ENCODE data around the gene PIP5K1B.

The PIP5K1B gene

GRCh38 chr9:68726489-68726888 lies 21.4 kb downstream of the PIP5K1B start:
- no peak overlapping the region for H3K9ac ChIP-seq (ENCODE audit: low read length)
- H3K4me3 ChIP-seq (ENCODE audit: low read length) = no peak overlapping the region

GRCh38 chr9:68727636-68728035 lies 22.6 kb downstream of the PIP5K1B start:
- H3K36me3 ChIP-seq (ENCODE audit: control insufficient read depth, insufficient read depth, low read length) = no peaks in the 10 kb centered on the region
- H3K9me3 ChIP-seq (ENCODE audit: control insufficient read depth, low read length) = no peaks in the 10 kb centered on the region
- H3K4me3 ChIP-seq (ENCODE audit: low read length) = no peak overlapping the region
- no peak overlapping the region for H3K9ac ChIP-seq (ENCODE audit: low read length)
- H3K4me1 ChIP-seq (ENCODE audit: control insufficient read depth, insufficient read depth, low read length) = peaks cover 21% of the 10 kb centered on the region
- no peaks in the 10 kb centered on the region for H3K27me3 ChIP-seq (ENCODE audit: control insufficient read depth, insufficient read depth, low read length)

More at GRCh38 chr9:68726489-68726888, 21.4 kb downstream of the PIP5K1B start:
- H3K27me3 ChIP-seq (ENCODE audit: control insufficient read depth, insufficient read depth, low read length) = no peaks in the 10 kb centered on the region
- peaks cover 10% of the 10 kb centered on the region for H3K4me1 ChIP-seq (ENCODE audit: control insufficient read depth, insufficient read depth, low read length)
- H3K36me3 ChIP-seq (ENCODE audit: control insufficient read depth, insufficient read depth, low read length) = no peaks in the 10 kb centered on the region
- no peaks in the 10 kb centered on the region for H3K9me3 ChIP-seq (ENCODE audit: control insufficient read depth, low read length)

GRCh38 chr9:68728731-68729130 lies 23.7 kb downstream of the PIP5K1B start:
- peaks cover 27% of the 10 kb centered on the region for H3K4me1 ChIP-seq (ENCODE audit: control insufficient read depth, insufficient read depth, low read length)
- H3K27me3 ChIP-seq (ENCODE audit: control insufficient read depth, insufficient read depth, low read length) = no peaks in the 10 kb centered on the region
- H3K9ac ChIP-seq (ENCODE audit: low read length) = no peak overlapping the region
- H3K36me3 ChIP-seq (ENCODE audit: control insufficient read depth, insufficient read depth, low read length) = no peaks in the 10 kb centered on the region
- no peaks in the 10 kb centered on the region for H3K9me3 ChIP-seq (ENCODE audit: control insufficient read depth, low read length)
- no peak overlapping the region for H3K4me3 ChIP-seq (ENCODE audit: low read length)

- H3K4me3 ChIP-seq (ENCODE audit: low read length) = no peak overlapping the region
- no peaks in the 10 kb centered on the region for H3K27me3 ChIP-seq (ENCODE audit: control insufficient read depth, insufficient read depth, low read length)
- H3K36me3 ChIP-seq (ENCODE audit: control insufficient read depth, insufficient read depth, low read length) = no peaks in the 10 kb centered on the region
- peaks cover 40% of the 10 kb centered on the region for H3K4me1 ChIP-seq (ENCODE audit: control insufficient read depth, insufficient read depth, low read length)
- H3K9ac ChIP-seq (ENCODE audit: low read length) = no peak overlapping the region
- H3K9me3 ChIP-seq (ENCODE audit: control insufficient read depth, low read length) = no peaks in the 10 kb centered on the region
Observed at GRCh38 chr9:68730570-68731235, 25.7 kb downstream of the PIP5K1B start.

DNA sequence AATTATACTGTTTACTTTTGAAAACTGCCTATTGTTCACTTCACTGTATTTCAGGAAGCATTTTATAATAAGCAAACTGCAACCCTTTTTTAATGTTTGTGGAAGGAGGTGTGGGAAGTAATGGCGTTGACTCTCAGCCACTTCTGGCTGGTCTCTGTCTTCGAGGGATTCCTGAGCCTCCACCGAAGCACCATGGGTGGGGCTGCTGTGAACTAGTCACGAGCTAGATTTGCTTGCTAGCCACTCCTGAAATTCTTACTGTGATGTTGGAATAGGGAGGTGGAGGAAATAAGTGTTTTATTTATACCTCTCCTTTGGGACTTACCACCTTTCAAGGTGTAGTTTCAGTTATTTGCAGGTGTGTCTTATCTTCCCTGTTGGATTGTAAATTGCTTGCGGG lies 26.8 kb downstream of the PIP5K1B start:
- H3K27me3 ChIP-seq (ENCODE audit: control insufficient read depth, insufficient read depth, low read length) = no peaks in the 10 kb centered on the region
- H3K4me3 ChIP-seq (ENCODE audit: low read length) = no peak overlapping the region
- H3K36me3 ChIP-seq (ENCODE audit: control insufficient read depth, insufficient read depth, low read length) = no peaks in the 10 kb centered on the region
- H3K9ac ChIP-seq (ENCODE audit: low read length) = no peak overlapping the region
- peaks cover 48% of the 10 kb centered on the region for H3K4me1 ChIP-seq (ENCODE audit: control insufficient read depth, insufficient read depth, low read length)
- H3K9me3 ChIP-seq (ENCODE audit: control insufficient read depth, low read length) = no peaks in the 10 kb centered on the region

- peaks cover 52% of the 10 kb centered on the region for H3K4me1 ChIP-seq (ENCODE audit: control insufficient read depth, insufficient read depth, low read length)
- H3K4me3 ChIP-seq (ENCODE audit: low read length) = no peak overlapping the region
- H3K9ac ChIP-seq (ENCODE audit: low read length) = peak overlapping the region; percentile 1
- H3K9me3 ChIP-seq (ENCODE audit: control insufficient read depth, low read length) = no peaks in the 10 kb centered on the region
- no peaks in the 10 kb centered on the region for H3K27me3 ChIP-seq (ENCODE audit: control insufficient read depth, insufficient read depth, low read length)
- H3K36me3 ChIP-seq (ENCODE audit: control insufficient read depth, insufficient read depth, low read length) = no peaks in the 10 kb centered on the region
Observed at GRCh38 chr9:68732405-68733020, 27.5 kb downstream of the PIP5K1B start.

- no peaks in the 10 kb centered on the region for H3K9me3 ChIP-seq (ENCODE audit: control insufficient read depth, low read length)
- H3K4me3 ChIP-seq (ENCODE audit: low read length) = no peak overlapping the region
- H3K4me1 ChIP-seq (ENCODE audit: control insufficient read depth, insufficient read depth, low read length) = peaks cover 52% of the 10 kb centered on the region
- no peak overlapping the region for H3K9ac ChIP-seq (ENCODE audit: low read length)
- H3K36me3 ChIP-seq (ENCODE audit: control insufficient read depth, insufficient read depth, low read length) = no peaks in the 10 kb centered on the region
- no peaks in the 10 kb centered on the region for H3K27me3 ChIP-seq (ENCODE audit: control insufficient read depth, insufficient read depth, low read length)
Observed at GRCh38 chr9:68733021-68733405, 28.0 kb downstream of the PIP5K1B start.

DNA sequence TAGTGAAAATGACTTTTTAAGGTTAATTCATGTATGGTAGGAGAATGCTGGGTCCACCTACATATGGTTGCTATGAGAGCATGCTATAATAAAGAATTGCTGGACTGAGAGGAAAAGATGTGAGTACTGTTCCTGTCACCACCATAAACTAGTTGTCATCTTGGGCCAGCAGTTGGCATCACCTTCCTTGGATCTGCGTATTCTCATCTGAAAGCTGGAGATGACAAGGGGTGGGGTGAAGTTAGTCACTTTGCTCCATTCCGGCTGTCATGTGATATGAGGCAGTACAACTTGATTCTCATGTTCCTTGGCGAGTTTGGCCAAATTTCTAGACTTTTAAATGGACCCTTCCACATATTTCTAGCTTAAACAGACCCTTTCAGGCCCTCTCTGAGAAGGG lies 33.3 kb downstream of the PIP5K1B start:
- Histone ChIP-seq H3K4me1 (ENCODE audit: control insufficient read depth, insufficient read depth, low read length) (peaks cover 61% of the 10 kb centered on the region), H3K4me3 (ENCODE audit: low read length) (no peak overlapping the region), H3K36me3 (ENCODE audit: control insufficient read depth, insufficient read depth, low read length) (no peaks in the 10 kb centered on the region), H3K9me3 (ENCODE audit: control insufficient read depth, low read length) (no peaks in the 10 kb centered on the region), H3K9ac (ENCODE audit: low read length) (no peak overlapping the region), H3K27me3 (ENCODE audit: control insufficient read depth, insufficient read depth, low read length) (no peaks in the 10 kb centered on the region)

DNA sequence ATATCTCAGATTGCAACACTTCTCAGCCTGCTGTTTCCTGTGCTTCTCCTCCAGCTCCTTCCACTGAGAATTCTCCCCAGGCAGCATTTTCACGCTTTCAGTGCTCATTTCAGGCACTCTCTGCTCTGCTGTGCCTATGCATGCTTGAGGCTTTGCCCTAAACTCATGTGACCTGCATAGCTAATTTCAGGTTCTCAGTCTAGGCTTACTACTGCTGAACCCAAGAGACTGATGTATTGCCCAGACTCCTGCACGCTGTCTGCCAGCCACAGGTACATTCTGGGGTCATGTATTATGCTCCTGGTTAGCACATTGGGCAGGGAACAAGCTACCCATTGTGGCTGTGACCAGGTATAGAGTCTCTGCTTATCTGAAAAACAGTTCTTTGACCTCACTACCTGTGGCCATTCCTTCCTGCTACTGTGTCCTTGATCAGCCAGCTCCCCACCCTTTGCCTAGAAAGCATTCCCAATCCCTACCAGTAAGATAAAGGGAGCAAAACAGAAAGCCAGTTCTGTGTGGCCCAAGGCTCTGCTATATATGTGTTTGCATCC lies 34.7 kb downstream of the PIP5K1B start:
- Histone ChIP-seq H3K4me3 (ENCODE audit: low read length) (peak overlapping the region; percentile 56), H3K9ac (ENCODE audit: low read length) (peak overlapping the region; percentile 91), H3K4me1 (ENCODE audit: control insufficient read depth, insufficient read depth, low read length) (peaks cover 53% of the 10 kb centered on the region), H3K27me3 (ENCODE audit: control insufficient read depth, insufficient read depth, low read length) (no peaks in the 10 kb centered on the region), H3K9me3 (ENCODE audit: control insufficient read depth, low read length) (no peaks in the 10 kb centered on the region), H3K36me3 (ENCODE audit: control insufficient read depth, insufficient read depth, low read length) (no peaks in the 10 kb centered on the region)

DNA sequence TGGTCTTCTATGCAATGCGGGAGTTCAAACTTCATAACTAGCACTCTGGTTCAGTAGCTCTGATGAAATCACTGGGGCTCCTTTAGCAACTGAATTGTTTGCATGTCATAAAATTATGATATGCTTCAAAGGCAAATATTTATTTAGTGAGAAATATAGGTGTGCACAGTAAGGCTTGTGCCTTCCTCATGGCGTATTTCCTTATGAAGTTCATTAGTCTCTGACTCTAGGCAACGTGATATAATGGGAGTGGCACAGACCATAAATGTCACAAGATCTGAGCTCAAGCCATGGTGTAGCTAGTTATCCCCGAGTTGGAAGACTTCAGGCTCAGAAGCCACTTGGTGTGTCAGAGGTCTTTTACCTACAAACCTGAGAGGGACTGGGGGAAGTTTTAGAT lies 35.5 kb downstream of the PIP5K1B start:
- Histone ChIP-seq H3K4me3 (ENCODE audit: low read length) (peak overlapping the region; percentile 56), H3K9me3 (ENCODE audit: control insufficient read depth, low read length) (no peaks in the 10 kb centered on the region), H3K4me1 (ENCODE audit: control insufficient read depth, insufficient read depth, low read length) (peaks cover 54% of the 10 kb centered on the region), H3K9ac (ENCODE audit: low read length) (peak overlapping the region; percentile 91), H3K36me3 (ENCODE audit: control insufficient read depth, insufficient read depth, low read length) (no peaks in the 10 kb centered on the region), H3K27me3 (ENCODE audit: control insufficient read depth, insufficient read depth, low read length) (no peaks in the 10 kb centered on the region)

DNA sequence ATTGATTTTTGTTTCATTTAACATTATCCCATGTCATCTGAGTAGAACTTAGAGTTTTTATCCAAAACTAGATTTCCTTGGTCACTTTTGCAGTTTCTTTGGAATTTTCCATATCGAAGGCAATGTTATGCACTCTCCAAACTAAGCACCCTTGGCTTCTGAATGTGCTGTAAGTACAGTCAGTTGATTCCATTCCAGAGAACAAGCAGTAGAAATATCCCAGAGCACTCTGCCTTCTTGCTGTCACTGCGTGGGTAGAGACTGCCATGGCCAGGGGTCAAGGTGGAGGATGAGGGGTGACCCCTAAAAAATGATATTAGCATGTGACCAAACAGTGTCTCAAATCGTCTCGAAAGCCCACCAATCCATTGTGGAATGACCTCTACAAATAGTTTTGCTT lies 36.2 kb downstream of the PIP5K1B start:
- no peaks in the 10 kb centered on the region for H3K27me3 ChIP-seq (ENCODE audit: control insufficient read depth, insufficient read depth, low read length)
- peak overlapping the region; percentile 44 for H3K9ac ChIP-seq (ENCODE audit: low read length)
- no peak overlapping the region for H3K4me3 ChIP-seq (ENCODE audit: low read length)
- H3K4me1 ChIP-seq (ENCODE audit: control insufficient read depth, insufficient read depth, low read length) = peaks cover 50% of the 10 kb centered on the region
- no peaks in the 10 kb centered on the region for H3K36me3 ChIP-seq (ENCODE audit: control insufficient read depth, insufficient read depth, low read length)
- H3K9me3 ChIP-seq (ENCODE audit: control insufficient read depth, low read length) = no peaks in the 10 kb centered on the region

GRCh38 chr9:68741704-68742332 lies 36.8 kb downstream of the PIP5K1B start:
- no peaks in the 10 kb centered on the region for H3K27me3 ChIP-seq (ENCODE audit: control insufficient read depth, insufficient read depth, low read length)
- H3K9me3 ChIP-seq (ENCODE audit: control insufficient read depth, low read length) = no peaks in the 10 kb centered on the region
- H3K4me1 ChIP-seq (ENCODE audit: control insufficient read depth, insufficient read depth, low read length) = peaks cover 53% of the 10 kb centered on the region
- H3K36me3 ChIP-seq (ENCODE audit: control insufficient read depth, insufficient read depth, low read length) = no peaks in the 10 kb centered on the region
- H3K4me3 ChIP-seq (ENCODE audit: low read length) = no peak overlapping the region
- peak overlapping the region; percentile 44 for H3K9ac ChIP-seq (ENCODE audit: low read length)
